K562 (cell line): ENCODE data around the gene TKTL1. TPM values are rescaled to one million over a fixed set of nuclear protein-coding genes. Genes with fewer than 3 reads are reported as not detected.

Experiments
- BRD9 ChIP-seq: fragments of 450-650 bp; IDR thresholded peaks from 2 replicates; pipeline ENCODE4 v1.6.1; 2018; ENCODE audit warnings: low read depth; ENCODE audit not compliant: partially characterized antibody
- FOXO4 ChIP-seq: fragments of 450-650 bp; formaldehyde crosslinking; IDR thresholded peaks from 2 replicates; pipeline ENCODE4 v1.4.0; 2020; ENCODE audit warnings: mild to moderate bottlenecking, moderate library complexity
- KDM5B ChIP-seq: fragments of 200-600 bp; sonication (generic); IDR thresholded peaks from 2 replicates; pipeline ENCODE4 v1.6.1; 2012; ENCODE audit warnings: low read depth, mild to moderate bottlenecking, moderate library complexity, low read length, control low read depth, inconsistent platforms; ENCODE audit not compliant: insufficient replicate concordance
- NRF1 ChIP-seq, 2 experiments: fragments of 450-650 bp; IDR thresholded peaks in 1 of 2; conservative IDR thresholded peaks in 1 of 2; 2 replicates each; pipeline ENCODE4 v1.6.1; 2014; ENCODE audit warnings: mild to moderate bottlenecking in 2 of 2
- RAD21 ChIP-seq, 2 experiments: fragments of 250-450 bp in 1 of 2; fragments of 450-650 bp in 1 of 2; sonication (Bioruptor Pico) in 1 of 2; formaldehyde crosslinking in 1 of 2; IDR thresholded peaks in 1 of 2; conservative IDR thresholded peaks in 1 of 2; 2 replicates each; pipeline versions ENCODE4 v1.4.0 to v1.8.0; 2020 to 2022; ENCODE audit warnings: mild to moderate bottlenecking in 2 of 2, moderate library complexity in 1 of 2
- SAFB ChIP-seq: fragments of 200-400 bp; formaldehyde crosslinking; IDR thresholded peaks from 2 replicates; pipeline ENCODE4 v1.6.1; 2017; ENCODE audit warnings: low read depth, low read length, borderline replicate concordance
- SMARCA4 ChIP-seq: fragments of 450-650 bp; IDR thresholded peaks from 2 replicates; pipeline ENCODE4 v1.6.1; 2016
- UBTF ChIP-seq, 2 experiments: IDR thresholded peaks; 2 replicates each; pipeline ENCODE4 v1.6.1; 2012; ENCODE audit warnings: improper control_type of control experiment in 2 of 2, low read depth in 2 of 2, low read length in 2 of 2, borderline replicate concordance in 1 of 2
- ZBTB7A ChIP-seq: IDR thresholded peaks from 2 replicates; pipeline ENCODE4 v1.6.1; 2011; ENCODE audit warnings: low read depth, mild to moderate bottlenecking, low read length, moderate library complexity, borderline replicate concordance; ENCODE audit not compliant: control insufficient read depth
- ZNF274 ChIP-seq: IDR thresholded peaks from 2 replicates; pipeline ENCODE4 v1.6.1; 2011; ENCODE audit warnings: low read depth, mild to moderate bottlenecking, low read length, moderate library complexity, borderline replicate concordance
- ZNF407 ChIP-seq: fragments of 450-650 bp; IDR thresholded peaks from 2 replicates; pipeline ENCODE4 v1.6.1; 2016; ENCODE audit warnings: low read depth
- ZNF41 ChIP-seq: fragments of 250-450 bp; sonication (Bioruptor Pico); conservative IDR thresholded peaks from 2 replicates; pipeline ENCODE4 v1.4.0; 2020; ENCODE audit warnings: mild to moderate bottlenecking
- polyA plus RNA-seq, 8 experiments: library from polyadenylated mRNA; depleted of rRNA in 4 of 8; stranded (reverse) in 5 of 8; unstranded in 3 of 8; fragments of >200 nt; fragmentation: Nextera tagmentation in 2 of 8; fragmentation: Illumina TruSeq in 1 of 8; extraction: Ambion mirVana in 2 of 8; extraction: Trizol in 1 of 8; gene quantifications; 2 replicates each; pipeline versions ENCODE4 v1.2.1 to v1.2.3, GENCODE V29; 2011 to 2014; ENCODE audit warnings: inconsistent platforms in 1 of 8, missing spikeins in 1 of 8
- total RNA-seq, 7 experiments: library from RNA; depleted of rRNA in 6 of 7; stranded (reverse); fragments of >200 nt in 6 of 7; fragmentation: Illumina TruSeq in 2 of 7; extraction: Trizol in 2 of 7; gene quantifications; 2 replicates each; pipeline versions ENCODE4 v1.2.1 to v1.2.3, GENCODE V29; 2011 to 2021; ENCODE audit warnings: low replicate concordance in 1 of 7

Gene TKTL1
- total and polyA plus RNA-seq, 9 of the 15 experiments (the other 6 are each of a cell fraction or from before 2014, with no cell fraction given), result 0.18 to 0.71 (median 0.38) TPM

- TF ChIP-seq ZNF407 (no peak), UBTF (IDR thresholded peaks at IDR 0.05; ENCODE audit: borderline replicate concordance in 1 of 2, low read depth in 2 of 2, low read length in 2 of 2) (0 out of 4 replicates have a peak, but pooled peaks of 1 of the 2 experiments have one; percentile 41), ZBTB7A (peak; percentile 44; the same call in 1 of the 2 replicates), SMARCA4 (peak; percentile 61; the same call in 1 of the 2 replicates), ZNF274 (no peak), SAFB (no peak), ZNF41 (CRISPR knock-in tag) (no peak), RAD21 (CRISPR knock-in tag; conservative IDR thresholded peaks at IDR 0.05 in 1 of 2, IDR thresholded peaks at IDR 0.05 in 1 of 2) (peak; percentile 60 to 62; a peak in 3 of 4 replicates), NRF1 (conservative IDR thresholded peaks at IDR 0.05 in 1 of 2, IDR thresholded peaks at IDR 0.05 in 1 of 2) (peak in 1 of 2 experiments; percentile 27; a peak in 2 of 4 replicates), BRD9 (peak; percentile 48), FOXO4 (CRISPR knock-in tag) (no peak), KDM5B (peak; percentile 42)
Observed at GRCh38 chrX:154373340-154374306, 78.0 kb downstream of the TKTL1 start (continued).
